Keratinocyte (primary cell): ENCODE data around the gene ARNT2. TPM values are rescaled to one million over a fixed set of nuclear protein-coding genes. Genes with fewer than 3 reads are reported as not detected.
A peak's percentile ranks its signal among the peaks of the same experiment; 100 is the strongest.

Source experiments
- DNase-seq: peaks from one replicate; pipeline ENCODE4 v3.0.0-alpha.2; 2011; ENCODE audit warnings: low read depth, missing footprints, low spot score
- FAIRE-seq: peaks from 2 replicates; lab custom pipeline; 2011; peaks lifted over from hg19 to GRCh38; lab: Jason Lieb, UNC
- H2AFZ ChIP-seq: 2 replicates; pipeline ENCODE4 v1.6.0; 2012; ENCODE audit warnings: low read length, control low read depth, inconsistent platforms; ENCODE audit not compliant: control insufficient read depth
- H3K27ac ChIP-seq: 2 replicates; pipeline ENCODE4 v1.5.1; 2011; ENCODE audit warnings: low read length; ENCODE audit not compliant: control insufficient read depth, insufficient read depth
- H3K27me3 ChIP-seq: 3 replicates; pipeline ENCODE4 v1.6.0; 2011; ENCODE audit warnings: low read length; ENCODE audit not compliant: control insufficient read depth, insufficient read depth; ENCODE audit errors: extremely low read depth
- H3K36me3 ChIP-seq, 2 experiments: 2 replicates in 1 of 2; 3 replicates in 1 of 2; pipeline ENCODE4 v1.5.1; 2011; ENCODE audit warnings: low read length in 2 of 2, mild to moderate bottlenecking in 1 of 2; ENCODE audit not compliant: control insufficient read depth in 2 of 2, insufficient read depth in 2 of 2; ENCODE audit errors: extremely low read depth in 1 of 2
- H3K4me1 ChIP-seq: 3 replicates; pipeline ENCODE4 v1.5.1; 2011; ENCODE audit warnings: low read length; ENCODE audit not compliant: control insufficient read depth, insufficient read depth; ENCODE audit errors: extremely low read depth
- H3K4me2 ChIP-seq: 3 replicates; pipeline ENCODE4 v1.6.0; 2011; ENCODE audit warnings: low read depth, low read length; ENCODE audit not compliant: control insufficient read depth, insufficient read depth; ENCODE audit errors: extremely low read depth
- H3K4me3 ChIP-seq, 3 experiments: fragments of 200-600 bp in 1 of 3; sonication (generic) in 1 of 3; 2 replicates in 2 of 3; 3 replicates in 1 of 3; pipeline ENCODE4 v1.5.1; 2011 to 2016; ENCODE audit warnings: low read length in 3 of 3, mild to moderate bottlenecking in 3 of 3, control low read depth in 2 of 3, inconsistent platforms in 1 of 3, low read depth in 1 of 3, mixed read lengths in 1 of 3, mixed run types in 1 of 3, moderate library complexity in 1 of 3; ENCODE audit not compliant: control insufficient read depth in 2 of 3, insufficient read depth in 2 of 3; ENCODE audit errors: extremely low read depth in 1 of 3
- H3K79me2 ChIP-seq: 2 replicates; pipeline ENCODE4 v1.6.0; 2012; ENCODE audit warnings: low read length; ENCODE audit not compliant: control insufficient read depth, insufficient read depth
- H3K9ac ChIP-seq: 3 replicates; pipeline ENCODE4 v1.6.0; 2011; ENCODE audit warnings: low read length; ENCODE audit not compliant: control insufficient read depth, insufficient read depth; ENCODE audit errors: extremely low read depth
- H3K9me1 ChIP-seq: 3 replicates; pipeline ENCODE4 v1.6.0; 2011; ENCODE audit warnings: low read length; ENCODE audit not compliant: control insufficient read depth, insufficient read depth; ENCODE audit errors: extremely low read depth
- H3K9me3 ChIP-seq: 2 replicates; pipeline ENCODE4 v1.5.1; 2012; ENCODE audit warnings: low read depth, low read length; ENCODE audit not compliant: control insufficient read depth
- H4K20me1 ChIP-seq: 3 replicates; pipeline ENCODE4 v1.6.0; 2011; ENCODE audit warnings: low read length; ENCODE audit not compliant: control insufficient read depth, insufficient read depth; ENCODE audit errors: extremely low read depth
- EZH2 ChIP-seq: IDR thresholded peaks from one replicate; pipeline ENCODE4 v1.6.1; 2012; ENCODE audit warnings: inconsistent platforms, mild to moderate bottlenecking, low read length, moderate library complexity
- dilution Hi-C: fragments of 300-500 bp; cut with MboI; formaldehyde crosslinking; loops from one replicate; pipeline ENCODE4 v1.7.0; 2020; ENCODE audit warnings: low sequenced_read_pairs; ENCODE audit not compliant: extremely low pct_ligation_motif_present
- polyA plus RNA-seq, 5 experiments: library from polyadenylated mRNA; depleted of rRNA in 3 of 5; stranded (reverse) in 3 of 5; stranded (forward) in 1 of 5; unstranded in 1 of 5; fragments of >200 nt; gene quantifications; 1 replicate in 1 of 5; 2 replicates in 3 of 5; 3 replicates in 1 of 5; pipeline versions ENCODE4 v1.2.1 to v1.2.3, GENCODE V29; 2011 to 2012; ENCODE audit warnings: missing spikeins in 2 of 5, low read depth in 1 of 5, low replicate concordance in 1 of 5
- TF ChIP-seq, protein P1 (sequence below), 3 experiments: IDR thresholded peaks in 1 of 3; conservative IDR thresholded peaks in 1 of 3; optimal IDR thresholded peaks in 1 of 3; 2 replicates in 2 of 3; 3 replicates in 1 of 3; pipeline versions ENCODE3 to v1.5.1; 2011; ENCODE audit warnings: low read length in 3 of 3, mild to moderate bottlenecking in 3 of 3, moderate library complexity in 2 of 3, control low read depth in 1 of 3, inconsistent platforms in 1 of 3; ENCODE audit not compliant: insufficient read depth in 2 of 3; ENCODE audit errors: extremely low read depth in 1 of 3

The ARNT2 gene
- polyA plus RNA-seq, 1 donor (not counting 4 experiments of a cell fraction or from before 2014, with no cell fraction given), result 0.16 TPM

DNA sequence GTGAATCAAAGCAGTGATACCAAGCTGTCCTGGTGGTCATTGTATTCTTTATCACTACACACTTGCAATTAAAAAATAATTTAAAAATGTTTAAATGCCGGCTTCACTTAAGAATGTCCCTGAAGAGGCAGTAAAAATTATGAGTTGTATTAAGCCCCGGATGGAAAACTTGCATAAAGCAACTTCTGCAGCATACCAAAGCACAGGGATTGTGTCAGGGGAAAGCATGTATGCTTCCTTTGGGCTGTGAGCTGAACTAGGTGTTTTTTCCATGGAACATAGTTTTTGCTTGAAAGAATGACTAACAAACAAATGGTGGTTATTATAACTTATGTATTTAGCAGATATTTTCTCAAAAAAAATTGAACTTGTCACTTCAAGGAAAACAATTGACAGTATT, 143.1 kb downstream of the ARNT2 start:
- H4K20me1 ChIP-seq, result no peaks in the 10 kb centered on the region
- H3K79me2 ChIP-seq, result no peaks in the 10 kb centered on the region
- TF ChIP-seq, protein P1, sequence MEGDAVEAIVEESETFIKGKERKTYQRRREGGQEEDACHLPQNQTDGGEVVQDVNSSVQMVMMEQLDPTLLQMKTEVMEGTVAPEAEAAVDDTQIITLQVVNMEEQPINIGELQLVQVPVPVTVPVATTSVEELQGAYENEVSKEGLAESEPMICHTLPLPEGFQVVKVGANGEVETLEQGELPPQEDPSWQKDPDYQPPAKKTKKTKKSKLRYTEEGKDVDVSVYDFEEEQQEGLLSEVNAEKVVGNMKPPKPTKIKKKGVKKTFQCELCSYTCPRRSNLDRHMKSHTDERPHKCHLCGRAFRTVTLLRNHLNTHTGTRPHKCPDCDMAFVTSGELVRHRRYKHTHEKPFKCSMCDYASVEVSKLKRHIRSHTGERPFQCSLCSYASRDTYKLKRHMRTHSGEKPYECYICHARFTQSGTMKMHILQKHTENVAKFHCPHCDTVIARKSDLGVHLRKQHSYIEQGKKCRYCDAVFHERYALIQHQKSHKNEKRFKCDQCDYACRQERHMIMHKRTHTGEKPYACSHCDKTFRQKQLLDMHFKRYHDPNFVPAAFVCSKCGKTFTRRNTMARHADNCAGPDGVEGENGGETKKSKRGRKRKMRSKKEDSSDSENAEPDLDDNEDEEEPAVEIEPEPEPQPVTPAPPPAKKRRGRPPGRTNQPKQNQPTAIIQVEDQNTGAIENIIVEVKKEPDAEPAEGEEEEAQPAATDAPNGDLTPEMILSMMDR (optimal IDR thresholded peaks at IDR 0.05 in 1 of 3, IDR thresholded peaks at IDR 0.05 in 1 of 3, conservative IDR thresholded peaks at IDR 0.05 in 1 of 3; ENCODE audit: extremely low read depth in 1 of 3, insufficient read depth in 2 of 3, low read length in 3 of 3), result no peak
- no peak for TF ChIP-seq EZH2
- no peaks in the 10 kb centered on the region for H3K36me3 ChIP-seq
- no peak overlapping the region for H2AFZ ChIP-seq
- H3K9ac ChIP-seq, result no peak overlapping the region
- H3K27ac ChIP-seq, result no peak overlapping the region
- H3K9me3 ChIP-seq, result no peaks in the 10 kb centered on the region
- dilution Hi-C loops, result no loop called here
- H3K9me1 ChIP-seq, result no peaks in the 10 kb centered on the region
- H3K4me3 ChIP-seq, result no peak overlapping the region
- FAIRE-seq (no peak), DNase-seq (no peak)
- peaks cover 24% of the 10 kb centered on the region for H3K4me1 ChIP-seq
- H3K27me3 ChIP-seq, result no peaks in the 10 kb centered on the region
- H3K4me2 ChIP-seq, result no peak overlapping the region

DNA sequence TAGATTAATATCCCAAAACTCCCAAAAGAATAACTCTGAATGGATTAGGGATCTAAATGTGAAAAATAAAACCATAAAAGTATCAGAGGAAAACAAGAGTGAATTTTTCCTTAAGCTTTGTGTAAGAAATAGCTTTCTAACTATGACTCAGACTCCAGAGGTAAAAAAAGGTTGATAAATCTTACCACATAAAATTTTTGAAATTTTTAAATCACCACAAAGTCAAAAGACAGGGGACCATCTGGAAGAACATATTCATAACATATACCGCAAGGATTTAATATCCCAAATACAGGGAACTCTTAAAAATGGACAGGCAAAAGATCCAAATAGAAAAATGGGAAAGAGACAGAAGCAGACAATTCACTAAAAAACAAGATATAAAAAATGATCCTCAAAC, 145.0 kb downstream of the ARNT2 start:
- Histone ChIP-seq H3K79me2 (no peaks in the 10 kb centered on the region), H3K4me2 (peak overlapping the region; percentile 17), H3K4me3 (no peak overlapping the region), H3K4me1 (peaks cover 24% of the 10 kb centered on the region), H3K9ac (no peak overlapping the region), H3K9me3 (no peaks in the 10 kb centered on the region), H4K20me1 (no peaks in the 10 kb centered on the region), H3K36me3 (no peaks in the 10 kb centered on the region), H3K27me3 (no peaks in the 10 kb centered on the region), H3K9me1 (no peaks in the 10 kb centered on the region), H2AFZ (no peak overlapping the region), H3K27ac (no peak overlapping the region)
- dilution Hi-C loops, result no loop called here
- FAIRE-seq (no peak), DNase-seq (no peak)
- TF ChIP-seq EZH2, result no peak
- TF ChIP-seq, protein P1 (optimal IDR thresholded peaks at IDR 0.05 in 1 of 3, IDR thresholded peaks at IDR 0.05 in 1 of 3, conservative IDR thresholded peaks at IDR 0.05 in 1 of 3; ENCODE audit: extremely low read depth in 1 of 3, insufficient read depth in 2 of 3, low read length in 3 of 3), result no peak
